Trophoblast cell (in vitro differentiated cells and primary cell): ENCODE data around the gene INTS14.

ENCODE experiments used
- DNase-seq, 2 donors: peaks; one replicate each; pipeline ENCODE4 v3.0.0-alpha.2; 2016
- H2AFZ ChIP-seq: 2 replicates; pipeline ENCODE4 v1.6.1; 2013; ENCODE audit warnings: low read length, moderate library complexity, mild to moderate bottlenecking; ENCODE audit not compliant: insufficient read depth, poor library complexity
- H2AK5ac ChIP-seq: 2 replicates; pipeline ENCODE4 v1.6.1; 2013; ENCODE audit warnings: mild to moderate bottlenecking, low read length
- H2BK120ac ChIP-seq: 2 replicates; pipeline ENCODE4 v1.6.1; 2013; ENCODE audit warnings: low read length, mild to moderate bottlenecking, moderate library complexity; ENCODE audit not compliant: insufficient read depth, poor library complexity
- H2BK12ac ChIP-seq: 2 replicates; pipeline ENCODE4 v1.6.1; 2013; ENCODE audit warnings: mild to moderate bottlenecking, low read length, moderate library complexity
- H2BK5ac ChIP-seq: 2 replicates; pipeline ENCODE4 v1.6.1; 2013; ENCODE audit warnings: low read length, low read depth, moderate library complexity, mild to moderate bottlenecking; ENCODE audit not compliant: poor library complexity
- H3K14ac ChIP-seq: 2 replicates; pipeline ENCODE4 v1.6.1; 2013; ENCODE audit warnings: mild to moderate bottlenecking, low read length
- H3K18ac ChIP-seq: 2 replicates; pipeline ENCODE4 v1.6.1; 2013; ENCODE audit warnings: mild to moderate bottlenecking, low read length
- H3K23ac ChIP-seq: 2 replicates; pipeline ENCODE4 v1.6.1; 2013; ENCODE audit warnings: low read length
- H3K27ac ChIP-seq: 2 replicates; pipeline ENCODE4 v1.5.1; 2013; ENCODE audit warnings: low read depth, mild to moderate bottlenecking, inconsistent platforms, low read length, moderate library complexity
- H3K27me3 ChIP-seq: 2 replicates; pipeline ENCODE4 v1.6.1; 2013; ENCODE audit warnings: inconsistent platforms, mild to moderate bottlenecking, low read length, moderate library complexity; ENCODE audit not compliant: insufficient read depth
- H3K36me3 ChIP-seq, 2 experiments: 1 replicate in 1 of 2; 2 replicates in 1 of 2; pipeline ENCODE4 v1.6.1; 2013; ENCODE audit warnings: low read length in 2 of 2, mild to moderate bottlenecking in 2 of 2, moderate library complexity in 1 of 2; ENCODE audit not compliant: insufficient read depth in 2 of 2, control insufficient read depth in 1 of 2
- H3K4ac ChIP-seq: 2 replicates; pipeline ENCODE4 v1.6.1; 2013; ENCODE audit warnings: low read depth, mild to moderate bottlenecking, low read length, moderate library complexity
- H3K4me1 ChIP-seq, 2 experiments: 1 replicate in 1 of 2; 2 replicates in 1 of 2; pipeline ENCODE4 v1.6.1; 2013; ENCODE audit warnings: low read length in 2 of 2, mild to moderate bottlenecking in 2 of 2, moderate library complexity in 1 of 2; ENCODE audit not compliant: insufficient read depth in 2 of 2, control insufficient read depth in 1 of 2
- H3K4me2 ChIP-seq: 2 replicates; pipeline ENCODE4 v1.6.1; 2013; ENCODE audit warnings: inconsistent platforms, mild to moderate bottlenecking, low read length, moderate library complexity
- H3K4me3 ChIP-seq: 2 replicates; pipeline ENCODE4 v1.5.1; 2013; ENCODE audit warnings: mild to moderate bottlenecking, low read depth, low read length, inconsistent platforms
- H3K79me1 ChIP-seq: one replicate; pipeline ENCODE4 v1.6.1; 2013; ENCODE audit warnings: low read length
- H3K79me2 ChIP-seq: 2 replicates; pipeline ENCODE4 v1.6.1; 2013; ENCODE audit warnings: low read length, mild to moderate bottlenecking; ENCODE audit not compliant: control insufficient read depth, insufficient read depth, poor library complexity
- H3K9ac ChIP-seq: 2 replicates; pipeline ENCODE4 v1.6.1; 2013; ENCODE audit warnings: mild to moderate bottlenecking, low read length
- H3K9me3 ChIP-seq: 2 replicates; pipeline ENCODE4 v1.6.1; 2013; ENCODE audit warnings: low read depth, mild to moderate bottlenecking, control low read depth, inconsistent platforms, low read length; ENCODE audit not compliant: insufficient read depth
- H4K12ac ChIP-seq: 2 replicates; pipeline ENCODE4 v1.6.1; 2013; ENCODE audit warnings: low read depth, mild to moderate bottlenecking, low read length, moderate library complexity
- H4K8ac ChIP-seq: 2 replicates; pipeline ENCODE4 v1.6.1; 2013; ENCODE audit warnings: low read depth, mild to moderate bottlenecking, low read length, moderate library complexity
- H4K91ac ChIP-seq: one replicate; pipeline ENCODE4 v1.6.1; 2013; ENCODE audit warnings: low read depth, mild to moderate bottlenecking, low read length, moderate library complexity
- WGBS: extraction: QIAGEN DNeasy Blood & Tissue Kit; methylation state at CpG from one replicate; pipeline ENCODE4 v1.1.7; 2013; ENCODE audit warnings: missing lambda C conversion rate; ENCODE audit not compliant: insufficient read length, insufficient coverage; ENCODE audit errors: extremely low coverage; 5-methylcytosine and 5-hydroxymethylcytosine counted together

Gene INTS14

GRCh38 chr15:65561934-65562333 is 49.0 kb downstream of the INTS14 start:
- peaks cover 1% of the 10 kb centered on the region for H3K9me3 ChIP-seq
- peaks cover 6% of the 10 kb centered on the region for H3K79me1 ChIP-seq
- no peak overlapping the region for H3K9ac ChIP-seq
- H3K36me3 ChIP-seq, result peaks cover 15 to 28% of the 10 kb centered on the region in 2 experiments
- no peak overlapping the region for H2AK5ac ChIP-seq
- peak overlapping the region; percentile 13 for H4K12ac ChIP-seq
- H2BK12ac ChIP-seq, result no peak overlapping the region
- H3K18ac ChIP-seq, result no peak overlapping the region
- no peak overlapping the region for H3K4me3 ChIP-seq
- H3K4me2 ChIP-seq, result peak overlapping the region; percentile 42
- peak; percentile 93 to 97 for DNase-seq
- H3K4ac ChIP-seq, result no peak overlapping the region
- peaks cover 6 to 12% of the 10 kb centered on the region in 2 experiments for H3K4me1 ChIP-seq
- WGBS, result no CpG with 5 or more reads among the region's 6 CpGs
- peak overlapping the region; percentile 35 for H2BK120ac ChIP-seq
- H3K23ac ChIP-seq, result no peak overlapping the region
- peak overlapping the region; percentile 17 for H4K8ac ChIP-seq
- peak overlapping the region; percentile 81 for H3K27ac ChIP-seq
- no peaks in the 10 kb centered on the region for H3K79me2 ChIP-seq
- H3K27me3 ChIP-seq, result no peaks in the 10 kb centered on the region
- peak overlapping the region; percentile 44 for H2BK5ac ChIP-seq
- H2AFZ ChIP-seq, result no peak overlapping the region
- no peak overlapping the region for H3K14ac ChIP-seq
- peak overlapping the region; percentile 67 for H4K91ac ChIP-seq

DNA sequence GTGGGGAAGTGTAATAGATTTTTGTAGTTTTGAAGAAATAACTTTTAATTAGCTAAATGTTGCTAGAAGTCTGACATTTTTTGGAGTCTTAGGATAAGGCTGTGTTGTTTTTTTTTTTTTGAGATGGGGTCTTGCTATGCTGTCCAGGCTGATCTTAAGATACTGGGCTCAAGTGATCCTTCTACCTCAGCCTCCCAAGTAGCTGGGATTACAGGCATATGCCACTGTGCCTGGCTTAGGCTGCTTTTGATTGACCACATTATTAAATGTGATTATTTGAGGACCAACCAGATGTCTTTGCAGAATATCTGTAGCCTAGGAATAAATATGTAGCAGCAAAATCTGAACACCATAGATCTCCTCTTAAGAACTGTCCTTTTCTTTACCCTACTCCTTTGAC is 51.0 kb downstream of the INTS14 start:
- H3K27ac ChIP-seq, result no peak overlapping the region
- H2BK12ac ChIP-seq, result no peak overlapping the region
- H3K4me3 ChIP-seq, result no peak overlapping the region
- no peak overlapping the region for H3K4ac ChIP-seq
- no peak overlapping the region for H3K18ac ChIP-seq
- H3K9ac ChIP-seq, result no peak overlapping the region
- H2AK5ac ChIP-seq, result no peak overlapping the region
- H3K36me3 ChIP-seq, result peaks cover 5 to 26% of the 10 kb centered on the region in 2 experiments
- H4K91ac ChIP-seq, result no peak overlapping the region
- H3K79me1 ChIP-seq, result peaks cover 6% of the 10 kb centered on the region
- no peak overlapping the region for H4K12ac ChIP-seq
- no peak overlapping the region for H2BK5ac ChIP-seq
- no peak overlapping the region for H4K8ac ChIP-seq
- no peak overlapping the region for H3K14ac ChIP-seq
- no peak overlapping the region for H3K23ac ChIP-seq
- H3K27me3 ChIP-seq, result no peaks in the 10 kb centered on the region
- no peak for DNase-seq
- no peak overlapping the region for H2BK120ac ChIP-seq
- H2AFZ ChIP-seq, result no peak overlapping the region
- H3K4me2 ChIP-seq, result no peak overlapping the region
- H3K4me1 ChIP-seq, result peaks cover 6 to 12% of the 10 kb centered on the region in 2 experiments
- H3K79me2 ChIP-seq, result no peaks in the 10 kb centered on the region
- H3K9me3 ChIP-seq, result no peaks in the 10 kb centered on the region

GRCh38 chr15:65558997-65559760 is 51.8 kb downstream of the INTS14 start:
- Histone ChIP-seq H3K79me1 (peaks cover 6% of the 10 kb centered on the region), H3K14ac (no peak overlapping the region), H2BK120ac (no peak overlapping the region), H3K23ac (no peak overlapping the region), H3K36me3 (peaks cover 3 to 18% of the 10 kb centered on the region in 2 experiments), H4K12ac (no peak overlapping the region), H3K9ac (no peak overlapping the region), H3K18ac (no peak overlapping the region), H3K27me3 (no peaks in the 10 kb centered on the region), H2BK12ac (no peak overlapping the region), H3K4me2 (no peak overlapping the region), H4K91ac (no peak overlapping the region), H3K4me1 (peaks cover 6 to 12% of the 10 kb centered on the region in 2 experiments), H2AK5ac (no peak overlapping the region), H2AFZ (no peak overlapping the region), H3K9me3 (no peaks in the 10 kb centered on the region), H3K4ac (no peak overlapping the region), H3K27ac (no peak overlapping the region), H3K79me2 (no peaks in the 10 kb centered on the region), H2BK5ac (no peak overlapping the region), H4K8ac (no peak overlapping the region), H3K4me3 (no peak overlapping the region)
- no CpG with 5 or more reads among the region's 6 CpGs for WGBS
- peak; percentile 90 to 97 for DNase-seq

- Histone ChIP-seq H2AK5ac (peak overlapping the region; percentile 41), H4K12ac (no peak overlapping the region), H3K4me2 (no peak overlapping the region), H3K79me2 (no peaks in the 10 kb centered on the region), H3K36me3 (peaks cover 2 to 17% of the 10 kb centered on the region in 2 experiments), H3K79me1 (peaks cover 6% of the 10 kb centered on the region), H2BK5ac (no peak overlapping the region), H3K4ac (no peak overlapping the region), H3K27me3 (no peaks in the 10 kb centered on the region), H4K8ac (no peak overlapping the region), H3K14ac (no peak overlapping the region), H3K23ac (no peak overlapping the region), H3K4me3 (no peak overlapping the region), H3K9me3 (no peaks in the 10 kb centered on the region), H2BK120ac (no peak overlapping the region), H4K91ac (no peak overlapping the region), H3K27ac (no peak overlapping the region), H2BK12ac (no peak overlapping the region), H2AFZ (no peak overlapping the region), H3K18ac (no peak overlapping the region), H3K4me1 (peaks cover 6 to 10% of the 10 kb centered on the region in 2 experiments), H3K9ac (no peak overlapping the region)
- WGBS, result no CpG with 5 or more reads among the region's 5 CpGs
- DNase-seq, result no peak
Measured at GRCh38 chr15:65558336-65558735, 52.6 kb downstream of the INTS14 start.
